Hematopoietic multipotent progenitor cell (in vitro differentiated cells): ENCODE data around the gene GPM6B. TPM values are rescaled to one million over a fixed set of nuclear protein-coding genes. Genes with fewer than 3 reads are reported as not detected.

ENCODE experiments used
- DNase-seq, 3 donors: peaks; one replicate each; pipeline ENCODE4 v3.0.0-alpha.2; 2011 to 2015; ENCODE audit warnings: low read depth in 2 of 3, low spot score in 2 of 3
- total RNA-seq: library from RNA; depleted of rRNA; stranded (reverse); fragments of >200 nt; gene quantifications from one replicate; pipeline ENCODE4 v1.2.3, GENCODE V29; 2012

The GPM6B gene
- total RNA-seq, 1 donor, result 0.81 TPM

DNA sequence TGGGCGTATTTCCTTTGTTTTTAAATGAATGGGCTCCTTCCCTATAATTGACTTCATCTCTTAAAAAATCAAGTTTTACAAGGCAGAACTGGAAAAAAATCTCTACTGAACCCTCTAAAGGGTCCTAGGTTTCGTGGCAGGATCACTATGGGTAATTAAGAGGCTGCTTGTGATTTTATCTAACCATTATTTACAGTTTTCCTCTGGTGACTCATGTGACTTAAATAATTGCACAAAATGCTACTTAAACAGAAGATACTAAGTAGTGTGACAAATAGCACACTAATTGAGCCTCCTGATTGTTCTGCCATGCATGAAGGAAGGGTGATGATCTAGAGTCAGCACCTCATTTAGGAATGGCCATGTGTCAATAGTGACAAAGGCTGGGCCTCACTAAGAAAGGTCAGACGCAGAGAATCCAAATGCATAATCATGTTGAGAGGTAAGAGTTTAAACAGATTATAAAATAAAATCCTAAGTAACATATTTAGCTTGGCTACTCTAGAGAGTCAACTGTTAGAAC lies 46.8 kb downstream of the GPM6B start:
- DNase-seq, result no peak

DNA sequence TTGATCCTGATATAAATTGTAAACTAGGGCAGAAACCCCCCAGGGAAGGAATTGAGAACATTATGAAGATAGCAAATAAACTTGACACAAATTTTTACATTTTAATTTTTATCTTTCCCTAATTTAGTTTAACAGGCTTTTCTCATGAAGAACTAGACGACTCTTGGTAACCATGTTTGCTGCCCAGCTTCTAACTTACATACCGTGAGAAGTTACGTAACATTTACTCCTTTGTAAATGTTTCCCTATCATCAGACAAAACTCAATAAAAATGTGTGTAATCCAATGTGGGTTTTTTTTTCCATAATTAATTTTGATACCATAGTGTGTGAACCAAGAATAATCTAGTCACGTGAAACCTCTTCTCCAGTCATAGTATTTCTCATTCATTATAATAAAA lies 48.0 kb downstream of the GPM6B start:
- no peak for DNase-seq

DNA sequence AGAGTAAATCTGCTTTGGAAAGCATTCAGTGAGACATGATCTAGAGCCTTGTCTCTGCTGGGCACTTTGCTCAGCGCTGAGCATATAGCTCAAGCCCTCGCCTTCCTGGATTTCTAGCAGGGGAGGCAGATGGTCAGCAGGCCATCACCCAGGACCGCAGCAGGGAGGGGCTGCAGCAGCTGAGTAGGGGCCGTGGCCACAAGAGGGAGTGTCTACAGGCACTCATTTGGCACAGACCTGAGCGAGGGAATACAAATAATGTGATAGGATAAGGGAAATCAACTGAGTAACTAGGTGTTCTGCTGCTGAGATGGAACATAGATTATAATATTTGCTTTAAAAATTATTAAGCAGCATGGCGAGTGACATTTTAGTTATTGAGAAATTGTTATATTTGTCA lies 52.1 kb downstream of the GPM6B start:
- no peak for DNase-seq

DNA sequence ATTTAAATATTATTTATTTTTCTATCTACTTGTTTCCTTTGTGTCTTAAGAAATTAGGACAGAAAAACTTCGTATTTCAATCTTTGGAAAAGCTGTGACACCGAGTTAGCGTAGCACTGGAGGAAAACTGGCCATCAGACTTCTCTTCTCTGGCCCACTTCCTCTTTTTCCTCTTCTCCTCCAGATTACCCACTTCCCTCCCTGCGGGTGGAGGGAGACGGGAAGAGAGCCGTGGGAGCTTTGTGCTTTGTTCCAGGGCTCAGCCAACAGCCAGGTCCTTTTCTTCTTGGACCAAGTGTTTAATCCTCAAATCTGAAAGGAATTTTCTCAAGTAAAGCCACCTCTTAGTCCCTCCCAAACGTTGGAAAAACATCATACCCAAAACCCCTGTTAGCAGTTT lies 52.6 kb downstream of the GPM6B start:
- no peak for DNase-seq

DNA sequence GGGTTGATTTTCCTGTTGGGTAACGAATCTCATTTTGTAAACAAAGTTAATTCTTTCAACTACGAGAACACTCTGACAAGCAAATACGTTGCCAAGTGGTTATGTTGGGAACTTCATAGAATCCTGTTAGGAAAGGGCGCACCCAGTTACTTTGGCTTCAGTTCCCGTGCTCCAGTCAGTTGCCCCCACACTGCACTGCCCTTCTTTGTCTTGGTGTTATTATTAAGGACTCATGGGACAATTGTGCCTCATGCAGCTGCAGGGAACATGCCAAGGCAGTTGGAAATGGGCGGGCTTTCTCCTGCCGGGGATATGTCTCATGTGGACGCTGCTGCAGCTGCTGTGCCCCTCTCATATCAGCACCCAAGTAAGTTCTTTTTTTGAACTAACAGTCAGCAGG lies 53.4 kb downstream of the GPM6B start:
- DNase-seq, result no peak

DNA sequence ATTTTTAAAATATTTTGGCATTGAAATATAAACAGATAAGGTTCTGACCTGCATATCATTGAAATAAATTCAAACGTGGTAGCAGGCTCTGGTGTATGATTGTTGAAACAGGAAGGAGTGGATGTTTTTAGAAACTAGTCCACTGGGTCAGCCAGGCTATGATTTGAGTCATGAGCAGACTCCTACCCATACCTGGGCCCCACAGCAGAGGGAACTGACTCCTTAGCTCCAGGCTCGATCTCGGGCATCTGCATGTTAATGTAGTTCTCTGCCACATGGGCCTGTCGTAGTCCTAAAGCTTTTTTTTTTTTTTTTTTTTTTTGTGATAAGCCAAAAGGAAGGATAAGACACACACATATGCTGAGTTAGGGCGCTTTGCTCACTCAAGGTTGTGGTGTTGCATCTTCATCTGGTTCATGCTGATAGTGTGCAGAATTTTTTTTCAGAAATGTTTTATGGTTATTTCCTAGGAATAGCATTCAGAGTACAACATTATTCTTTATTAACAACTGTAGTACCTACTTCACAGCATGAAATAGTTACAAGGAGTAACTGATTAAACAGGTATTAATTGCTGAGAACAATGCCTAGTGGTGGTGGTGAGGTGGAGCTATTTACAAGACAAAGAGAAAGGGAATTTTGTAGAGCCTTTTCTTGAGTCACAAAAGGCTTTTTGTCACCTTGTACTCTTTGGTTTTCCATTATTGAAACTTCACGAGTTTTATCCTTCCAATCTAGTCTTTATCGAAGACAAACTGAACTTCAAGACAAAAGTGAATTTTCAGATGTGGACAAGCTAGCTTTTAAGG lies 55.1 kb downstream of the GPM6B start:
- DNase-seq, result no peak

DNA sequence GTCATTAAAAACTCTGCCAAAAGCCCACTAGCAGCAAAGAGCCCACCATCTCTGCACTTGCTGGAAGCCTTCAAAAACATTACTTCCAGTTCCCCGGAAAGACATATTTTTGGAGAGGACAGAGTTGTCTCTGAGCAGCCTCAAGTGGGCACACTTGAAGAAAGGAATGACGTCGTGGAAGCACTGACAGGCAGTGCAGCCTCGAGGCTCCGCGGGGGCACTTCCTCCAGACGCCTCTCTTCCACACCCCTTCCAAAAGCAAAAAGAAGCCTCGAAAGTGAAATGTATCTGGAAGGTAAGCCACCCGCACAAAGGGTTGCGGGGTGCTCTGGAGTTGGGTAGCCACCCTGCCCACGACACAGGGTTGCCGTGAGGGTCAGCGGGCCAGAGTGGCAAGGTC lies 56.5 kb downstream of the GPM6B start:
- DNase-seq, result no peak

DNA sequence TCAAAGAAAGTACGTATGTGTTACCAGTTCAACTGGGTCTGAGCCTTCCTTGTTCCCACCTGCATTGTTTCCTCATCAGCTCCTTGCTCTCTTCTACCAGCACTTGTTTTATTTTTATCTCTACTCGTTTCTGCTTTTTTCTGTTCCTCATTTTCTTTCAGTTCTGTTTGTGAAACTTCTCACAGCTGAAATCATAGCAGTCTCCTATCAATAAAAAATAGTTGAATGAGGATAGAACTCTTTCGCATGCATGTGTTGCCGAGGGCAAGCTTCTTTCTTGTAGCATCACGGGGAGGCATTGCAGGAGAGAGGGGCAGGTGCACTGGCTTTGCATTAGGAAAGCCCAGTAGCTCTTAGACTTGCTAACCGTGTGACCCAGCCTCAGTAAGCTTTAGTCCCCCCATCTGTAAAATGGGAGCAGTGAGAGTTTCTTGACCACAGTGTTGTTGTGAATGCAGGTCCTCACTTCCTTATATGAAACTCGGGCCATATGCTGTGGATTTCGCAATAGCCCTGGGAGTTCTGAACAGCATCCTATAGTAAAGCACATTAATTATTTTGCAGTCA lies 57.7 kb downstream of the GPM6B start:
- DNase-seq, result no peak

DNA sequence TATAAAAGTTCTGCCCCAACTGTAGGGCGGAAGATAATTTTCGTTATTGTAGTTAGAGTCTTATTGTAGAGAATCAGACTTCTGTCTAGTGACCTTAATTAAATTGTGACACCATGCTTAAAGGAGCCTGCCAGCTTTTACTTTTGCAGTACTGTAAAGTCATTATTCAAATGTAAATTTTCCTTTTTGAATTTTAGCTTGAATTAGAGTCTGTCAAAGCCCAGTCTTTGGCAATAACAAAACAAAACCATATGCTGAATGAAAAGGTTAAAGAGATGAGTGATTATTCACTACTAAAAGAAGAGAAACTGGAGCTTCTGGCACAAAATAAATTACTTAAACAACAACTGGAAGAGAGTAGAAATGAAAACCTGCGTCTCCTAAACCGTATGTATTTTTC lies 60.5 kb downstream of the GPM6B start:
- no peak for DNase-seq

DNA sequence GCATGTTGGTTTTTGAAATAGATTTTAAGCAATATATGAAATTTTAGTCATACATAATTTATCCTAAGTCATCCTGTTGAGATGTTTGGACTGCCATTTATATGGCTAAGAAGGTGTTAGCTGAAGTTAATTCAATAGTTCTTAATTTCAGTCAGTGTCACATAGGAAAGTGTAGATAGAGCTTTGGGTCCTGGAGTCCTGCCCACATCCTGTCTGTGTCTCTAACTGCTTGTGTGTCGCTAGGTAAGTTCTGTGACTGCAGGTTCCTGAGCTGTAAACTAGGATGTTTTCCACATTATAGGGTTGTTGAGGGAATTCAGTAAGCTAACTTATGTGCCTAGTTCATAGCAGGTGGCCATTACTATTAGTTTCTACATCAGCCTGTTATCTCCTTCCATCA lies 61.6 kb downstream of the GPM6B start:
- DNase-seq, result no peak

DNA sequence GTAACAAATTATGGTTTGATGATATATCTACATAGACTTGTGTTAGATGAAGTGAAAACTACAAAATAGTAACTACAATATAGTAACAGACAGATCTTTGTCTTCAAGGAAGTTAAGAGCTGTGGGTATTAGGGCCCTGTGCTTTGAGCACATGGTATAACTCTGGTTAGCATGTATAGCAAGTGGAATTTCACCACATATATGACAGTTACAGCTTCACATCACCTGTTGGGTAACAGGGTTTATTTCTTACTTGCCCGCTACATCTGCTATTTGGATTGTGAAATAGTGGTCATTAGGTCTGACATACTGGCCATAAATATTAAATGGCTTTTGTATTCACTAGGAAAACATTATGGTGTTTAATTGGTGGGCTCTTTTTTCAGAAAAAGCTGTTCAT lies 62.1 kb downstream of the GPM6B start:
- no peak for DNase-seq

DNA sequence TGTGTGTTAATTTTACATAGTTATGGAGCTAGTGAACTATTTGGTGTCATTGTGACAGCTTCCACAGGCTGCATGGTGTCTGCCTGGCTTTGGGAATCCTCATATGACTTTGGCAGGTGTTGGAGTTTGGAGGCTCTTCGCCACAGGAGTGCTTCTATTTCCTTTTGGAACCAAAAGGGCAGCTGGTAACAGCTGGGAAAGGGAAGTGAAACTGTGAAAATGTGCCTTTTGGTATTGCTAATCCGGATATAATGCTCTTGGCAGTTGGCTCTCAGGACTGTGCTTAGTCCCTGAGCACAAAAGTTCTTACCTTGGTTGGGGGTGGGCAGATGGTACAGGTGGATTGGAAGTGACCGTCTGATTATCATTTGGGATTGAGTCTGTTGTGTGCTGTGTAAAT lies 64.2 kb downstream of the GPM6B start:
- no peak for DNase-seq

DNA sequence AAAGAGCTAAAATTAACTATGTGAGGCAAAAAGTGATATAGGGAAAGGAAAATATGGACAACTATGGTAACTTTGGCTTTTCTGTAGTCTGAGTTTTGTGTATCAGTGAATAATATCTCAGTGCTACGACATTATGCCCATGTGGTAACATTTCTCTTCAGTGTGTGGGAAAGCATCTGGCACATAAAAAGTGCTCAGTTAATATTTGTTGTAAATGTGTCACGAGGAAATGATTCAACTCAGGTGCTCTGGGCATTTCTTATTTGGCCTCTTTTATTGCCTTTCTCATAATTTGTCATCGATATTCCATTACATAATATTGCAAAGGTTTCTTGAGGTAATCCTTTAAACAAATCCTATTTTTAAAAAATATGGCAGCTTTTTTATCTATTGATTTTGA lies 64.8 kb downstream of the GPM6B start:
- DNase-seq, result no peak

DNA sequence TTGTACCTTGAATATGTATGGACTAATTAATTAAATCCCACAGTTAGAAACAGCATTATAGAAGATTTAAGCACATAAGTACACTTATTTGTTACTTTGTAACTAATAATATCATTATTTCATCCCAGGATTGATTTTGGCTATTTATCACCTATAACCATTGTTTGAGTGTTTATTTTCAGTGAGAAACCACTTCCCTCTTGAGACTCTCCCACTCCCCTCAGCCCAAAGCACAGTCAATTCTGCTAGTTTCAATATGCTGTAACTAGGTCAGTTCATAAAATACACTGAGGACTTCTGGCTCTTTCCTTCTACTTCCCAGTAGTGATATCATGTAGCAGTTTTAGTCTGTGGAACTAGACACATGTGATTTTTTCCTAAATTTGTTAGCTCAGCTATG lies 66.1 kb downstream of the GPM6B start:
- DNase-seq, result no peak

DNA sequence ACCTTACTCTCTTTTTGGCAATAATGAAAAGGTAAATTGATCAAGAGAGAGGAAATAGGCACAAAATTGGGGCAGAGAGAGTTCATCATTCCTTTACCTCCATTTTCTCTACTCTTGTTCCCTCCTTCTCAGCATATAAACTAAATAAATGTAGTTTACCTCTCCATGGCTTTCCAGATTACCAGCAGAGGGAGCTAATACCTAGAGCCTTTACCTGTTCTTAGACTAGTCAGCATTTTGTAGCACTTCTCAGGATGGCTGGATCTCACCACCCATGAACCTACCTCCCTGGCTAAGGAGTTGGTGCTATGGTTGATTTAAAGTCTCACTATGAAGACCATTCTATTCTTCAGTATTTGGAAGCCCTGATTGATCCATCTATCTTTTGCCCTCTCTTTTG lies 66.7 kb downstream of the GPM6B start:
- peak in 1 of 3 donors; percentile 56 for DNase-seq

DNA sequence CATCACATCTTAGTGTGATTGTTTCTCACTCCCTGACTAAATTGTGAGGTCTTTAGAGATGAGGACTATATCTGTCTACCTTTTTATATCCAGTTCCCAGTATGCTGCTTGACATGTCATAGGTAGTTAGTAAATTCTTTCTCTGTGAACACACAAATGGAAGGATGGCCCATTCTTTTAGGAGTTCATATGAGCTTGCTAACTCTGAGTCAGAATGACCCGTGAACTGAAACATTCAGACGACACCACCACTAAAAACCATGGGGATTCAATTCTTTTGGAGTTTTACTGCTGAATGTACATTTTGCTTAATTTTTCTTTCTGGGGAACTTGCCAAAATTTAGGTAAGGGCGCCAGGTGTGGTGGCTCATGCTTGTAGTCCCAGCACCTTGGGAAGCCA lies 68.4 kb downstream of the GPM6B start:
- DNase-seq, result no peak

DNA sequence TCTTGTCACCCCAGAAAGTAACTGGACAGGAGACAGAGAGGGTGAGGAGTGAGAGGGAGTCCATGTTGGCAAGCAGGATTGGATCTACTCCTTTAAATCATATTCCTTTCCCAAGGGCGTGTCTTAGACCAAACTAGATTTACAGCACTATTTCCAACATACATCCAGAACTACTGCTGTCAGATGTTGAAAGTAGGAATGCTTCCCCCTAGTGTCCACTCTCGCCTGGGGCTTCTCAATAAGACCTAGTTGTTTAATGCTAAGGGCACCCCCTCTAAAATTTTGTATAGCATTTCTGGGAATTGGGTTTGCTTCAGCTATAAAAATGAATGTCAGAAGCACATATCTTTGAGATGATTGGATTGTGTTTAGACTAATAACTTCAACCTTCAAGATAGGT lies 69.1 kb downstream of the GPM6B start:
- DNase-seq, result peak in 2 of 3 donors; percentile 51 to 65

DNA sequence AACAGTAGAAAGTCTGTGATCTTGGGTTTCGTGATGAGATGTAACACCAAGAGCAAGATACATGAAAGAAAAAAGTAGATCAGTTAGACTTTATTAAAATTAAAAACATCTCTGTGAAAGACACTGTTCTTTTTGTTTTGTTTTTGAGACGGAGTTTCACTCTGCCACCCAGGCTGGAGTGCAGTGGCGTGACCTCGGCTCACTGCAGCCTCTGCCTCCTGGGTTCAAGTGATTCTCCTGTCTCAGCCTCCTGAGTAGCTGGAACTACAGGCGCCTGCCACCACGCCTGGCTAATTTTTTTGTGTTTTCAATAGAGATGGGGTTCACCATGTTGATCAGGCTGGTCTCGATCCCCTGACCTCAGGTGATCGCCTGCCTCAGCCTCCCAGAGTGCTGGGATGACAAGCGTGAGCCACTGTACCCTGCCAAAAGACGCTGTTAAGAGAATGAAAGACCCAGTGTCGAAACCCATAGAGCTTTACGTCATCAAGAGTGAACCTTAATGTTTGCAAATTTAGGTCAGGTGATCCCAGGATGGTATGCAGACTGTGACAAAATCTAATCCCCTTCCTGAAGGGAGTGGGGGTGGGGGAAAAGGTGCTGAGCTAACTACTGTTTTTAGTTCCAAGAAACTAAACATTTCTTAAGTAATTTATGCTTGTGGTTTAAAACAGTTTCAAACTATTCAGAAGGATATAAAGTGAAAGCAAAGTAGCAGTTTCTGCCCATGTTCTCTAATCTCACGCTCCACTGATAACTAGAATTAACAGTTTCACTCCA lies 74.3 kb downstream of the GPM6B start:
- DNase-seq, result peak; percentile 21 to 68 (median 51)

DNA sequence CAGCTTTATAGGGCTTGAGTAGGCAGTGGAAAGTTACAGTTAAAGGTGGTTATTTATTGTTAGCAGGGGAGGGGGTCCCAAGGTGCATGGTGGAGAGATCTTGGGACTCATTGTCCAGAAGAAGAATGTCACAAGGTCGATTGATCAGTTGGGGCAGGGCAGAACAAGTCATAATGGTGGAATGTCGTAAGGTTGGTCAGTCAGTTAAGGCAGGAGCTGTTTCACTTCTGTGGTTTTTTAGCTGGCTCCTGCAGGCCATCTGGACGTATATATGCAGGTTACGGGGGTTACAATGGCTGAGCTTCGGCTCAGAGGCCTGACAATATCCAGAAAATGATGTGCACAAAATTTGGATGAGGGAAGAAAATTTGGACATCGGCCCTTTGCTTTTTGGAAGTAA lies 75.2 kb downstream of the GPM6B start:
- no peak for DNase-seq

DNA sequence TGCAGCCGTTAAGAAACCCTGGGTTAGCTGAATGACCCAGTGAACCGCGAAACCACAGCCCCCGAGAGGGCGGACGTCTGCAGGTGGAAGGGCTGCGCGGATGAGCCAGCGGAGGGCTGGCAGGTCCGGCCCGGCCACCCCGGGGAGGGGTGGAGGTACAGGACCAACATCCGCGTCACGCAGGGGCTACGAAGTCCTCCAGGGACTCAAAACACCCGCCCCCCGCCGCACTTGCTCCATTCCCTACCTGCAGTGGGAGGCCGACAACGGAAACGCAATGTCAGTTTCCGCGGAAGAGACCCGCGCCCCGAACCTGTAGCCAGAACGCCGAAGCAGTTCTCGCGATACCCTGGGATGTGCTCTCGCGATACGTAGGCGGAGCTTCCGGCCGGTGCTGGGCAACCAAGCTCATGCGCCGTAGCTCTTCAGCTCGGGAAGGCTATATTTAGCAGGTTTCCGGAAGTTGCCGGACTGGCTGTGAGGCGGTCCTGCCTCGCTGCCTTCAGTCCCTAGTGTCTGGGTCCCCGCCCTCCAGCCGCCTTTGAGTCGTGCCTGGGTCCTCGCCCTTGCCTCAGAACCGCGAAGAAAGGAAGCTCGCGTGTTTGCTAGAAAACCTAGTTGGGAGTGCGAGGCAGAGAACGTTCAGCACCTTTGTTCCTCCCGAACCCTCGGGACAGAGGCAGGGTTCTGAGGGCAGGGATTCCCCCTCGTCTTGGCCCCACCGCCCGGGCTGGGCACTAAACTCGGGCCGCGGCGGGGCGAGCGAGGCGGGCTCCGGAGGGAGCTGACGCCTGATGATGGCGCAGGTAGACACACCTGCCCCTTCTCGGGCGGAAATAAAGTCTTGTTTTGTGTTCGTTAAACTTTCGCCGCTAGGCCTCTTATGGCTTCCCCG lies 82.4 kb downstream of the GPM6B start, which contains the start of the genes OFD1 and TRAPPC2:
Gene OFD1 (plus strand): TSS at position 471 of the 895 bp plus-strand sequence. CDS start 324 bp downstream, at position 795.
Gene TRAPPC2 (minus strand): TSS at position 343 of the 895 bp plus-strand sequence. CDS start 14,657 bp downstream, outside the sequence.
- peak; percentile 81 to 94 (median 92) for DNase-seq
